HG03439 (cell line): ENCODE measurements around the gene SRCIN1.

Source experiments
- ATAC-seq: cut with Tn5 transposase; IDR thresholded peaks from one replicate; pipeline ENCODE4 v1.9.1; 2021; ENCODE audit warnings: mild to moderate bottlenecking, moderate library complexity; ENCODE audit not compliant: unreplicated experiment

Gene SRCIN1

DNA sequence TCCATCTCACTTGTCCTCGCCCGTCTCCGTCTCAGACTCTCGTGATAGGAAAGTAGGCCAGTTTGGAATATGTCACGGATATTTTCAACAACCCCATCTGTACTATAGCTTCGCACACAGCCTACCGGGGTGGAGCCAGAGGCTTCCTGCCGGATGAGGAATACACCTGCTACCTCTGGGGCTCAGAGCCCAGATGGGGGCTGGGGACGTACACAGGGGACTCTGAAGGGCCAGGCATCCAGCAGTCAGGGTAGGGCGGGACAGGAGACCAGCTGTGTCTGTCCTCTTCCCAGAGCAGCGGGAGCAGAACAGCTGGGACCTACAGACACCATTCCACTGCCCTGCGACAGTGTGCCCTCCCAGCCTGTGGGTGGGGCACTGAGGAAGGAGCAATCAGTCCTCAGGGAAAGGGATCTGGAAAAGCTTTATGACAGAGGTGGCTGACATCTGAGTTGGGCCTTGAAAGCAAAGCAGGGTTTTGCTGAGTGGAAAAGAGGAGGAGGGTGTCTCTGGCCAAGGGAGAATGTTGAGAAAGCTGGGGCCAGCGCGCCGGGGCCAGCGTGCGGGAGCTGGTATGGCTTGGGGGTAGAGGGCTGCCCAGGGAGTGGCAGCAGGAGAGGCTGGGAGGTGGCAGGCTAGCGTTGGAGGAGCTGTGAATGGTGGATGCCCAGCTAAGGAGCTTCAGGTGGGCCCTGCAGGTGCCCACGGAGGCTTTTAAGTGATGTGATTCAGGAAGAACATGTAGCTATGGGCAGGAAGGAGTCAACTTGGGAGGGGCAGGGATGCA is 11.5 kb upstream of the SRCIN1 start:
- no peak for ATAC-seq

- ATAC-seq, result no peak
These were observed 10.6 kb upstream of the SRCIN1 start for GRCh38 chr17:38616361-38616760.

DNA sequence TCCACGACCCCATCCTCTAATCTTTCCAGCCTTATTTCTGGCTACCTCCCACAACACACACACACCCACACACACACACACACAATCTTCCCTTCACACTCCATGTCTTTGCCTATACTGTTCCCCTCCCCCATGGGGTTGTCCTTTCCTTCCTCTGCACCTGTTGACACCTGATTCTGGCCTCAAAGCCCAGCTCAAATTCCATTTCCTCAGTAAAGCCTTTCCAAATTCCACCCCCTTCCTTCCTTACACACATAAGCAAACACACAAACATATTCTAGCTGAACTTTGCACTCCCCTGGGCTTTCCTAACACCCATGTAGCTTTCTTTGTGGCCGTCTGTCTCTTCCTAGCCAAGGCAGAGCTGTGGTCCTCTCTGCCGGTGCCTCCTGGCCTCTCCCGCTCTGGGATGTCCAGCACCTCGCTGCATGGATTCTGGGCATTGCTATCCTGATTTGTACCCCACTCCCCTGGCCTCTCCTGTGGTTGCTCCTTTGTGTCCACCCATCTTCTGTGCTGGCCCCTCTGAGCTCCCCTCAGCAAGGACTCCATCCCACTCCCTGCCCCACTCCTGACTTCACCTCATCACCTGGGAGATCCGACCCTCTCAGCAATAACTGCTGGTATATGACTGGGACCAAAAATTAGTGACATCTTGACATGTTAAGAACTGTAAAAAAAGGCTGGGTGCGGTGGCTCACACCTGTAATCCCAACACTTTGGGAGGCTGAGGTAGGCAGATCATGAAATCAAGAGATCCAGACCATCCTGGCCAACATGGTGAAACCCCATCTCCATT is 8.4 kb upstream of the SRCIN1 start:
- ATAC-seq, result no peak

- ATAC-seq, result no peak
These were observed 7.8 kb upstream of the SRCIN1 start for GRCh38 chr17:38613525-38613980.

DNA sequence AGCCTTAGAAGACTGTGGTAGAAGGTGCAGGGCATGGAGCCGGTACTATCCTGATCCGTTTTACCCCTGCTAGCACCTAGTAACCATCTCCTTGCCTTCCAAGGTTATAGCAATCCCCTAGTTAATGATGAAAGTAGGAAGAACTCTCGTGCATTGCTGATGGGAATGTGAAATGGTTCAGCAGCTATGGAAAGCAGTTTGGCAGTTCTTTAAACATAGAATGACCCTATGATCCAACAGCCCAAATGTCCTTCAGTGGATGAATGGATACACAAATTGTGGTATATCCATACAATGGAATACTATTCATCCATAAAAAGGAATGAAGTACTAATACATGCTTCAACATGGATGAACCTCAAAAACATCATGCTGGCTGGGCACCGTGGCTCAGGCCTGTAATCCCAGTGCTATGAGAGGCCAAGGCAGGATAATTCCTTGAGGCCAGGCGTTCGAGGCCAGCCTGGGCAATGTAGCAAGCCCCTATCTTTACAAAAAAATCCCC is 6.2 kb upstream of the SRCIN1 start:
- ATAC-seq, result no peak

DNA sequence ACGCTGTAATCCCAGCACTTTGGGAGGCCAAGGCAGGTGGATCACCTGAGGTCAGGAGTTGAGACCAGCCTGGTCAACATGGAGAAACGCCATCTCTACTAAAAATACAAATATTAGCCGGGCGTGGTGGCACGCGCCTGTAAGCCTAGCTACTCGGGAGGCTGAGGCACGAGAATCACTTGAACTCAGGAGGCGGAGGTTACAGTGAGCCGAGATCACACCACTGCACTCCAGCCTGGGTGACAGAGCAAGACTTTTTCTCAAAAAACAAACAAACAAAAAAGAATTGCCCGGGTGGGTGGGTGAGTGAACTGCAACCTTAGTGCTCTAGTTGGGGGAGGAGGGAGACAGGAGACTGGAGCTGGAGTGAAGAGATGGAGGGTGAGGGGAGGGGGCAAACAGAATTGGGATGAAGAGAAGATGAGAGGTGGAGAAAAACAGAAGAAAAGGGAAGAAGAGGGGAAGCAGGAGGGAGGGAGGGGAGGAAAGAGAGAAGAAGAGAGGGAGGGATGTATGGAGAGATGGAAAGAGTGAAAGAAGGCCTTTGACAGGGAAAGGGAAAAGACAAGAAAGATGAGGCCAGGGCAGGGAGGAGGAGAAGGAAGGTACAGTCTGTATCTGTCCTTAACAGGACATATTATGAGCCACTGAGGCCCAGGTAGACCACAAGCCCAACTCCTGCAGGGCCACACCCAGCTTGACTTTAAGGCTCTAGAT is 5.5 kb upstream of the SRCIN1 start:
- no peak for ATAC-seq

DNA sequence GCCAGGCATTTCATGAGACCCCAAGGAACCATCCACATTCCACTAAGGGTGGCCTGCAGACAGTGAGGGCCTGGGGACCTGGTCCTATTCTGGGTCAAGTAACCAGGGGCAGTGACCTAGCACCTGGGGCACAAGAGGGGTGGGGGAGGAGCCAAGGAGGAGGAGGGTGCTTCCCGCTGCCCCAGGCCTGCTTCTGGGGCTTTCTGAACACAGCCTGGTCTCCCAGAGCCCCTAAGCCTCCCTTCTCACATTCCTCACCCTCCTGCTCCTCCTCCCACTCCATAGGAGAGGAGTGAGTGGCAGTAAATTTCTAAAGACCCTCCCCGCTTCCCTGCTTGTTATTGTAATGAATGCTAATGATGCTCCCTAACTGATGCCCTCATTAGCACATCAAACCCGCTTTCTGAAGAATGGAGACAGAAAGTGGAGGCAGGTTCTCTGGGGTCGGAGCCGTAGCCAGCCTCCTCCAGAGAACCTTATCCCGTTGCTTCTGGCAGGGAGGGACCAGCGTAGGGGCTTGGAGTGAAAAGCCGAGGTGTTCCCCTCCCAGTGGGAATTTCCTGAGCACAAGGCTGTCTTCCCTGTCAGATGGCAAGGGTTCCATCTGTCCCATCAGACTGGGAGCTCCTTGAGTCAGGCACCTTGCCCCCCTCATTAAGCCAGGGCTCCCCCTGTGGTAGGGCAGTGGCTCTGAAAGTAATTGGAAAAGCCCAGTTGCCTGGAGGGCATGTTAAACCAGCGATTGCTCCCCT is 3.7 kb upstream of the SRCIN1 start:
- ATAC-seq, result no peak

- ATAC-seq, result no peak
These were observed 2.9 kb upstream of the SRCIN1 start for GRCh38 chr17:38608648-38609047.

DNA sequence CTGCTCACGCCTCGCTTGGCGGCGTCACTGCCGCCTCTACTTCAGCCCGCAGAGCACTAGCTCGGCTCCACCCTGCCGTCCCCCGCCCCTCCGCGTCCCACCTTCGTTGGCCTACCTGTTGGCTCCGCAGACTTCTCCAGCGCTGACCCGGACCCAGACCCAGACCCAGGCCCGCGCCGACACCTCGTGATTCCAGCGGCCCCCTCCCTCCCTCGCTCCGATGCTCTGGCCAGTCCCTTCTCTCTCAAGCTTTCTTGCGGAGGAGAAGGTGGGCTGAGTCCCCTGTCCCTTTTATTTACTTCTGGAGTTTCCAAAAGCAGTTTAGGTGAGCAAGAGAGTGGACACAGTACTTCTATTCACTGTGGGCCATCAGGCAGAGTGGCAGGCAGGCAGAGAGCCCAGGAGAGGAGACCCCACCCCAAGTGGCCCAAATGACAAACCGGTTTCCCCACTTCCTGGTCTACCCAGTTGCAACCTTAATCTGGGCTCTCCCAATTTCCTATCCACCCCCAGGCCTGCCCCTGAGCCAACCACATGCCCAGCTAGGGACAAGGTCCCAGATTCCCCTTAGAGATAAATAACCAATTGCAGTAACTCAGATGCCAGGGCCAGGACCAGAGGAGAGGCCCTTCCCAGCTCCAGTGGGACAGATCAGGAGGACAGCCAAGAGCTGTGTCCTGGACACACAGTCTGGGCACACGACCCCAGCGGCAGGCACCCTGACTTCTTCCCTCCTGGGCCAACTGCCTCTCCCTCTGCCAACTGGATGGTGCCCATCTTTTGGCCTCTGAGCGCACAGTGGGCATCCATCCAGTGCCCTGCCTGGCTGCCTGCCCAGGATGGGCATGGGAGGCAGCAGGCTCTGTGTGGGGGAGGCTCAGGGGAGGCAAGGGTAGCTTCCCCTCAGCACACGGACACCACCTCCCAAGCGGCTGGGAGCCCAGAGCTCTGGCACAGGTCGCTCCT is 1.2 kb upstream of the SRCIN1 start:
- no peak for ATAC-seq

- ATAC-seq, result no peak
These were observed 326 bp downstream of the SRCIN1 start for GRCh38 chr17:38605411-38605840.

DNA sequence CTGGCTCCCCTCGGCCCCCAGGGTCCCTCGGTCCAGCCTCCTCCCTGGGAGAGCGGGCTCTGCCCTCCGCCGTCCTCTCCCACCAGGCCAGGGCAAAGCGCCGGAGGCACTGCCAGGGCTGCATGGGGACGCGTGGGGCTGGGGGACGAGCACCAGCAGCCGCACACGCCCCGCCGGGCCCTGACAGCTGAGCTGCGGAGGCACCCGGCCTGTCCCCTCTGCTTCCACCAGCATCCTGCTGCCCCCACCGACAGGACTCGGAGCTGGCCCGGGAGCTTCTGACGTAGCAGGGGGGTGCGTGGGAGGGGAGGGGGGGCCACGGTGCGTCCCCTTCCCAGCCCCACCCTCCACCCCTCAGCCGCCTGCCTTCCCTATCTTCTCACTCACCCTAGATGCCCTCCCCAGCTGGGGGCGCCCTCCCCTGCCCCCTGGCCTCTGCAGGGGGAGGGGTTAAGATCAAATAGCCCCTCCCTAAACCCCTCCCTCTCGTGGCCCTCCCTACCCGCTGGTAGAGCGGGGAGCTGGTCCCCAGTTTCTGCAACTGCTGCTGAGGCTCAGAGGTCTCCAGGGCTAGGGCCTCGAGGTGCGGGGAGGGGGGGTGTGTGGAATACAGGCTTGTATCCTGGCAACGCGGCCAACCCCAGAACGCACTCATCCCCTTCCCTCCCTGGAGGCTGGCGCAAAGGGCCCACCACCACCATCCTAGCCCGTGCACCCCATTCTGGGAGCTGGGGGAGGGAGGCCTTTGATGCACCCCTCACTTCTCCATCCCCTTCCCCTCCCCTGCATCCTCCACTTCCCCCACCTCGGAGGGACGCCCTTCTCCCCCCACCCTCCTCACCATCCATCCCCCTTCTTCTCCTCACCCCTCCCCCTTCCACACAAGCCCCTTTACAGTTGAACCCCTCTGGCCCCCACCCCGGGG is 1.0 kb downstream of the SRCIN1 start:
- ATAC-seq, result no peak

DNA sequence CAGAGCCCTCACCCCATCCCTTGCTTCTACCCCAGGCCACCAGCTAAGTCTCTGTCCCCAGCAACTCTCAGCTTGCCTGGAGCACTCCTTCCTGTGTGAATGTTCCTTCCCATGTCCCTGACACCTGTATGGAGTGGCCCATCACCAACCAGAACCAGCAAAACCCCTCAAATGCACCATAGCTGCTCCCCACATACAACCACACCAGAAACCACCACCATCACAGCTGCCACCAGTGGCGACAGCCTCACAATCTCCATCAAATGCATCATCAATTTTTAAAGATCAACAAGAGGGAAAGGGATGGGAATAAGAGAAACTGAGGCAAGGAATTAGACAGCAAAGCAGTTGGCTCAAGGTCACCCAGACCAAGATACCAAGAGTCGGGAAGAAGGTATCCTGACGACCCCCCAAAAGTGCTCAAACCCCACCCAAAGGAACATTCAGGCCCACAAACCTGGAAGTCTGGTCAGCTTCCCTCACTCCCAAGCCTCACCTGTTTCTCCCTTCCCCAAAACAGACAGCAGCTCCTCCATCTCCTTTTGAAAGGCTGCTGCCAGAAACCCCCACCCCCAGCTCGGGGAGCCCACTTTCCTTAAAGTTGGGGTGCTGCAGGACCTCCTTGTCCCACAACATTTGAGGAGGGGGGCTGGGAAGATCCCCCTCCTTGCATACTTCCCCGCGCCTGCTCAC is 1.8 kb downstream of the SRCIN1 start:
- no peak for ATAC-seq

GRCh38 chr17:38602956-38603785 is 2.6 kb downstream of the SRCIN1 start:
- no peak for ATAC-seq

DNA sequence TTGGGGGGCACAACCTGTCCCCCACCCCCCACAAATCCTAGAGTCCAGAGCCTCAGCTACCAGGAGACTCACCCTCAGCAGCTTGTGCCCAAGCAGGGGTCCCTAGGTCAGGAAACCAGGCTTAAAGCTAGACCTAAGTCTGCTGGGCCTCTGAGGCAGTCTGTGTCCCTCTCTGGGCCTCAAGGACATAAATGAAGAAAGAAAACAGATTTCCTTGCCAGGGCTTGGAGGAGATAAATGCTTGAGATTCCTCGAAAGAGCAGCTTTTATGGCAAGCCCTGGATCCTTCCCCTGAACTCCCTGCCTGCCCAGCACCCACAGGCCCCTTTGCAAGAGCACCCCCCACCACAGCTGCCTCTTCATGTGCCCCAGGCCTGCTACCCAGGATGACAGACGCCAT is 3.3 kb downstream of the SRCIN1 start:
- no peak for ATAC-seq

GRCh38 chr17:38601539-38602351 is 4.0 kb downstream of the SRCIN1 start:
- ATAC-seq, result no peak

GRCh38 chr17:38600906-38601305 is 4.8 kb downstream of the SRCIN1 start:
- no peak for ATAC-seq
